GM18519 (cell line): ENCODE measurements around the gene TUBA1C.

Experiments used
- ATAC-seq: cut with Tn5 transposase; IDR thresholded peaks from one replicate; pipeline ENCODE4 v1.9.1; 2021; ENCODE audit warnings: mild to moderate bottlenecking, moderate library complexity; ENCODE audit not compliant: unreplicated experiment, low FRiP score

TUBA1C gene

GRCh38 chr12:49264873-49265792 is at the start of gene TUBA1C:
TSS of gene TUBA1C (plus strand) at chr12:49265082. CDS start at chr12:49265182, 100 bp downstream.
- peak; percentile 72 for ATAC-seq

GRCh38 chr12:49219417-49220026 is 45.4 kb upstream of the TUBA1C start:
- ATAC-seq, result no peak

- ATAC-seq, result no peak
These were observed 43.9 kb upstream of the TUBA1C start for GRCh38 chr12:49220972-49221371.

- ATAC-seq, result no peak
These were observed 41.8 kb upstream of the TUBA1C start for GRCh38 chr12:49223122-49223521.

GRCh38 chr12:49223590-49224369 is 41.1 kb upstream of the TUBA1C start:
- ATAC-seq, result no peak

- no peak for ATAC-seq
These were observed 39.2 kb upstream of the TUBA1C start for GRCh38 chr12:49225576-49226166.

GRCh38 chr12:49227713-49228112 is 37.2 kb upstream of the TUBA1C start:
- ATAC-seq, result no peak

- ATAC-seq, result no peak
These were observed 36.2 kb upstream of the TUBA1C start for GRCh38 chr12:49228653-49229052.

GRCh38 chr12:49230176-49230804 is 34.6 kb upstream of the TUBA1C start:
- no peak for ATAC-seq

- no peak for ATAC-seq
These were observed 34.1 kb upstream of the TUBA1C start for GRCh38 chr12:49230805-49231194.

GRCh38 chr12:49231878-49232655 is 32.8 kb upstream of the TUBA1C start:
- ATAC-seq, result no peak

GRCh38 chr12:49232940-49233841 is 31.7 kb upstream of the TUBA1C start:
- ATAC-seq, result no peak

GRCh38 chr12:49233842-49234526 is 30.9 kb upstream of the TUBA1C start:
- no peak for ATAC-seq

GRCh38 chr12:49236423-49236822 is 28.5 kb upstream of the TUBA1C start:
- no peak for ATAC-seq

GRCh38 chr12:49243631-49244030 is 21.3 kb upstream of the TUBA1C start:
- no peak for ATAC-seq

GRCh38 chr12:49244176-49244575 is 20.7 kb upstream of the TUBA1C start:
- no peak for ATAC-seq

GRCh38 chr12:49251357-49251756 is 13.5 kb upstream of the TUBA1C start:
- no peak for ATAC-seq
